GM19395 (cell line): ENCODE results near the gene ZNF439.
A peak's percentile ranks its signal among the peaks of the same experiment; 100 is the strongest.
"Not testable (repeated sequence)": the region's sequence is repeated elsewhere in the genome, so short reads cannot be mapped to it uniquely, and the experiment has no call there.

Experiments used
- ATAC-seq: cut with Tn5 transposase; IDR thresholded peaks from one replicate; pipeline ENCODE4 v1.9.1; 2021; ENCODE audit warnings: mild to moderate bottlenecking, moderate library complexity; ENCODE audit not compliant: unreplicated experiment

Gene ZNF439

DNA sequence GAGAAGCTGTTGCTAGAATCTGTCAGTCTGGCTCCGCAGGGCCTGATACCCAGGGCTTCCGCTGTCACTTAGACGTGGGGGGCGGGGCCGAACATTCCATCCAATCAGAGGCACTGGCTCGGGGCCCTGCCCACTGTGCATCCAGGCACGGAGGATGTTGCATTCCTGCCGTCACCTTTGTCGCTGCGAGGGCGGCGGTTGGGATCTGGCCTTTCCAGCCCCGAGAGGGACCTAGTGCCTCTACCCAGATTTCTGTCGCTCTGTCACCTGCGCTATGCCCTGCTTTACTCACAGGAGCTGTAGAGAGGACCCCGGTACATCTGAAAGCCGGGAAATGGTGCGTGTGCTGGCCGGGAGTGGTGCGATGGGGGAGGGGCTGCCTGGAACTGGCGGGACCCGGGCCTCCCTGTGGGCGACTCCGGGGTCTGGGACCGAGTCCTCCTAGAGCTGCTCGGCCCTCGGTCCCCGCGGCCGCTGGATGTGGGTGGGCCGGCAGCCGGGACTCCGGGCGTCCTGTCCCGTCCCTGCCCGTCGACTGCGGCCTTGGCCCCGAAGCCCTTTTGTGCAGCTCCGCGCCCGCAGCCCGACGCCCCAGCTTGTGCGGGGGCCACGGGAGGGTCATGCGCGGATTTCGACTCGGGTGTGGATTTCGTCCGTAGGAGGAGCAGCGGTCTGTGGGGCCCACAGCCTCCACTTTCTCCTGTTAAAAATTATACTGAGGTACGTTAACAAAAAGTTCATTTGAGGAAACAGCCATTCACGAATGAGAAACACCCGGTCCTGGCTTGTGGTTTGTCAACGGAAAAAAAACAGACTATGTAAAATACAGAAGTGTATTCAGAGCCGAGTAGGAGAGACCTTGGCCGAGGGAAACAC lies at the start of gene ZNF439:
TSS of gene ZNF439 (plus strand) at position 133 of the 876 bp plus-strand sequence. CDS start at position 275, 142 bp downstream.
- ATAC-seq: no peak

DNA sequence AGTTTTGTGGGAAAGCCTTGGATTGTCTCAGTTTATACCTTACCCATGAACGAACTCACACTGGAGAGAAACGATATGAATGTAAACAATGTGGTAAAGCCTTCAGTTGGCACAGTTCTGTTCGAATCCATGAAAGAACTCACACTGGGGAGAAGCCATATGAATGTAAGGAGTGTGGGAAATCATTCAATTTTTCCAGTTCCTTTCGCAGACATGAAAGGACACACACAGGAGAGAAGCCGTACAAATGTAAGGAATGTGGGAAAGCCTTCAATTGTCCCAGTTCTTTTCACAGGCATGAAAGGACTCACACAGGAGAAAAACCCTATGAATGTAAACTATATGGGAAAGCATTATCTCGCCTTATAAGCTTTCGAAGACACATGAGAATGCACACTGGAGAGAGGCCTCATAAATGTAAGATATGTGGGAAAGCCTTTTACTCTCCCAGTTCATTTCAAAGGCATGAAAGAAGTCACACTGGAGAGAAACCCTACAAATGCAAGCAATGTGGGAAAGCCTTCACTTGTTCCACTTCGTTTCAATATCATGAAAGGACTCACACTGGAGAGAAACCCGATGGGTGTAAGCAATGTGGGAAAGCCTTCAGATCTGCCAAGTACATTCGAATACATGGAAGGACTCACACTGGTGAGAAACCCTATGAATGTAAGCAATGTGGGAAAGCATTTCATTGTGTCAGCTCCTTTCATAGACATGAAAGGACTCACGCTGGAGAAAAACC lies 42.0 kb upstream of the ZNF439 start:
- ATAC-seq: no peak

DNA sequence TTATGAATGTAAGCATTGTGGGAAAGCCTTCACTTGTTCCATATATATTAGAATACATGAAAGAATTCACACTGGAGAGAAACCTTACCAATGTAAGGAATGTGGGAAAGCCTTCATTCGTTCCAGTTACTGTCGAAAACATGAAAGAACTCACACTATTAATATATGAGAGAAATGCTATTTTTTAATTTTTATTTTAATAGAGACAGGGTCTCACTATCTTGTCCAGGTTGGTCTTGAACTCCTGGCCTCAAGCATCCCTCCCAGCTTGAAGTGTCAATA lies 41.5 kb upstream of the ZNF439 start:
- no peak for ATAC-seq

DNA sequence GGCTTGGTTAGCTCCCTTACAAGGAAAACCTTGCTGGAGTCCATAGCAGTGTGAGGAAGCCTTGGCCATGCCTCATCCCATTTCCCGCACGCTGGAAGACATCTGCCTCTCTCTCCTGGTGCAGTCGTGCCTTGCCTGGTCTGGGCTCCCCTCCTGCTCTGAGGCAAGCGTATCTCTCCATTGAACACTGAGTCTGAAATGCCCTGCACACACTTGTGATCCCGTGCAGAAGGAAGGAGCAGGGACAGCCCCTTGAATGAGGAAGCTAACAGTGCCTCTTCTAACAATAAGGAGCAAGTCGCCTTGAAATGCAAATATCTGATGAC lies 34.9 kb upstream of the ZNF439 start:
- peak; percentile 48 for ATAC-seq

DNA sequence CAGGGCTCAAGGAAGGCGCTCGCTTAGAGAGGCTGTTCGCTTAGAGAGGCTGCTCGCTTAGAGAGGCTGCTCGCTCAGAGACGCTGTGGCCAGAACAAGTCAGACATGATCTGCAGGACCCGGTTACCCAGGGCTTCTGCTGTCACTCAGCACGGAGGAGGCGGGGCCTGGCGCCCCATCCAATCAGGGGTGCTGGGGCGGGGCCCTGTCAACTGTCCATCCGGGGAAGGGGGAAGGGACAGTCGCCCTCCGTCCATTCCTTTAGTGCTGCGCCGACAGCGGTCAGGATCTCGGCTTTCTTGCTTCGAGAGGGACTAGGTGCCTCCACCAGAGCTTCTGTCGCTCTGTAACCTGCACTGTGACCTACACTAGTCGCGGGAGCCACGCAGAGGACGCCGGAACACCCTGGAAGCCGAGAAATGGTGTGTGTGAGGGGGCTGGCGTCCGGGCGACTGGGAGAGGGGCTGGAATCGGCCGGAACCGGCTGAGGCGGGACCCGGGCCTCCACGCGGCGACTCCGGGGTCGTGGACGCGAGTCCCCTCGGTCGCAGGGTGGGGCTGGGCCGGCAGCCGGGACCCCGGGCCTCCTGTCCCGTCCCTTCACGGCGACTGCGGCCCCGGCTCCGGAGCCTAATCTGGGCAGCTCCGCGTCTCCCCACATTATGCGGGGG lies 34.4 kb upstream of the ZNF439 start, which contains the start of gene ZNF440:
TSS of gene ZNF440 (plus strand) at position 245 of the 671 bp plus-strand sequence. CDS start at position 420, 175 bp downstream.
- peak; percentile 97 for ATAC-seq

DNA sequence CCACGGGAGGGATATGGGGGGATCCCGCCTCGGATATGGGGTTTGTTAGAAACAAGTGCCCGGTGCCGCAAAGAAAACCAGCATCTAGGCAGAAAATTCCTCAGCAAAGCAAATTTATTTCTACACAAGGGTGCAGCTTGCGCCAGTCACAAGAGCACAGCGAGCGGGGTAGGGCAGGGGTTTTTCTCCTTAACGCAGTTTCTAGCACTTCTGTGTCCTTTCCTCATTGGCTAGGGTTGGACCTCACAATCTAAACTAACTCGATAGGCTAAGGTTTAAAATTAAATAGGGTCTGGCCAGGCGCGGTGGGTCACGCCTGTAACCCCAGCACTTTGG lies 33.9 kb upstream of the ZNF439 start:
- no peak for ATAC-seq

DNA sequence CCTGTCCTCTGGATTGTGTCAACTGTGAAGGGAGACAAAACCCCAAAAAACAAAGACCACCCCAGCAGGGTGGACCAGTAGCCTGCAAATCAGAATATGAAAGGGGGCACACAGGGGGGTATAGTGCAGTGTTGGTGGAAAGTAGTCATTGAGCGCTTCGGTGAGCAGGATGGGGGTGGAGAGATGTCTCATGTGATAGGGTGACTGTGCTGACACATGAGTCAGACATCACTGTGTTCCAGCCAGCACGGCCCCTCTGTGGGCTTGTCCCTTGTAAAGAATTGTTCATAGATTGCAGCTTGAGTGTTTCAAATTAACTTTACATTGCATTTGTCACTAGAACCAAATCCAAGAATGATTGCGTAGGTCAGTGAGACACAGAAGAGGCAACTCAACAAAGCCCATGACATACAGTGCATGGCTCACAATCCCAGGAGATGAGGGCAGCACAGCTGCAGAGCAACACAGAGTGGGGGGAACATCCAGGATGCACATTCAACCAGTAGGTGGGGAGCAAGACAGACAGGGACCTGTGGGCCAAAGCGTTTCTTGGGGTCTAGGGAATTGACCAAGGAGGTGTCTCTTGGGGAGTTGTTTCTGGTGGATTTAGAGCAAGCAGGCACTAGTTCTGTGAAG lies 26.9 kb upstream of the ZNF439 start:
- no peak for ATAC-seq

DNA sequence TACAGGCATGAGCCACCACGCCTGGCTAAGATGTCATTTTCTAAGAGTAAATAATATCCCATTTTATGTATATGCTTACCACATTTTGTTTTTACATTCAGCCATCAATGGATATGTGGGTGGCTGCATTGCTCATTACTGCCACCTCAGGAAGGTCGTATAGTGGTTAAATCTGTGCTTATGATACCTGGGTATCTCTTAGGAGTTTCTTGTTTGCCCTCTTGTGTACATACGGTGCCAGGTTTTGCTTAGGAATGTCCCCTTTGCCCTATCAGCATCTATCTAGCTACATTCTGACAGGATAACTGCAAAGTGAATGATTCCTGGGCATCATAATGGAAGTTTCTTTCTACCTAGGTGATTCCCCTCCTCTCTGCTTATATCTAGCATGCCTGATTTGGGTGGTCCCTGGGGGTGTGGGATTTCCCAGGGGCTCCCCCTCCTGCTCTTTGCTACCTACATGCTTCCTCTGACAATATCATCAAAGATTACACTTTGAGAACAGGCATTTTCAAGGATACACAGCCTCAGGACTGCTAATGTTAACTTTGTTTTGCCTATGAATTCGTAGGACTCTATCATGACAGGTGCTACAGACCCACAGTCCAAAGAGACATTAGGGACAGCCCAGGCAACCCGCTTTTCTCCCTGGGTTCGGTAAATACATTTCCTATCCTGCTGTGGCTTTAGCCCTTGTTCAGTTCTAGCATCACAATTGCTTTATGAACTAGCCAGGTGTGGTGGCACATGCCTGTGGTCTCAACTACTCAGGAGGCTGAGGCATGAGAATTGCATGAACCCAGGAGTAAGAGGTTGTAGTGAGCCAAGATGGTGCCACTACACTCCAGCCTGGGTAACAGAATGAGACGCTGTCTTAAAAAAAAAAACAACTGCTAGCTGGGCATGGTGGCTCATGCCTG lies 19.3 kb upstream of the ZNF439 start:
- not testable (repeated sequence) for ATAC-seq

DNA sequence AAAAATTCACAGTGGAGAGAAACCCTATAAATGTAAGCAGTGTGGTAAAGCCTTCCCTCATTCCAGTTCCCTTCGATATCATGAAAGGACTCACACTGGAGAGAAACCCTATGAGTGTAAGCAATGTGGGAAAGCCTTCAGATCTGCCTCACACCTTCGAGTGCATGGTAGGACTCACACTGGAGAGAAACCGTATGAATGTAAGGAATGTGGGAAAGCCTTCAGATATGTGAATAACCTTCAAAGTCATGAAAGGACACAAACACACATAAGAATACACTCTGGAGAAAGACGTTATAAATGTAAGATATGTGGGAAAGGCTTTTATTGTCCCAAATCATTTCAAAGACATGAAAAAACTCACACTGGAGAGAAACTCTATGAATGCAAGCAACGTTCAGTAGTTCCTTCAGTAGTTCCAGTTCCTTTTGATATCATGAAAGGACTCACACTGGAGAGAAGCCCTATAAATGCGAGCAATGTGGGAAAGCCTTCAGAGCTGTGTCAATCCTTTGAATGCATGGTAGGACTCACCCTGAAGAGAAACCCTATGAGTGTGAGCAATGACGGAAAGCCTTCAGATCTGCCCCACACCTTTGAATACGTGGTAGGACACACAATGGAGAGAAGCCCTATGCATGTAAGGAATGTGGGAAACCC lies 16.1 kb upstream of the ZNF439 start:
- ATAC-seq: no peak

DNA sequence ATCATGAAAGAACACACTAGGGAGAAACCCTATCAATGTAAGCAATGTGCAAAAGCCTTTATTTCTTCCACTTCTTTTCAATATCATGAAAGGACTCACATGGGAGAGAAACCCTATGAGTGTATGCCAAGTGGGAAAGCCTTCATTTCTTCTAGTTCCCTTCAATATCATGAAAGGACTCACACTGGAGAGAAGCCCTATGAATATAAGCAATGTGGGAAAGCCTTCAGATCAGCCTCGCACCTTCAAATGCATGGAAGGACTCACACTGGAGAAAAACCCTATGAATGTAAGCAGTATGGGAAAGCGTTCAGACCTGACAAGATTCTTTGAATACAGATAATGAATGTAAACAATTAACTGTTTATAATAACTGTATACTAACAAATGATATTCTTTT lies 15.0 kb upstream of the ZNF439 start:
- no peak for ATAC-seq

DNA sequence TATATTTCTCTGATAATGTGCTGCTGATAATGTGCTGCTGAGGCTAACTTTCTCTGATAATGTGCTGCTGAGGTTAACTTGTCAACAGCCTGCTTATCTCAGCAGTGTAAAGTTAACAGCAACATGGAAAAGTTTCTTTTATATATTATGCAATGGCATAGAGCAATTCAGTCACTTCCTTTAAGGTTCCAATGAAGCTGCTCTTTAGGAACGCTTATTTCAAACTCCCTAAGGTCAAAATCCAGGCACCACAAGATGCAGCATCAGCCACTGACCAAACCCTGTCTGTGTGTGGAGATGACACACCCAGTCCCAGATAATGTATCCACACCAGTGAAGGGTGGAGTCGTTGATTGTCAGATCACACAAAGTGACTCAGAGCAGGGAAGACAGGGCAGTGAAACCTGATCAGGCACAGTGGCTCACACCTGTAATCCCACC lies 12.9 kb upstream of the ZNF439 start:
- ATAC-seq: not testable (repeated sequence)

DNA sequence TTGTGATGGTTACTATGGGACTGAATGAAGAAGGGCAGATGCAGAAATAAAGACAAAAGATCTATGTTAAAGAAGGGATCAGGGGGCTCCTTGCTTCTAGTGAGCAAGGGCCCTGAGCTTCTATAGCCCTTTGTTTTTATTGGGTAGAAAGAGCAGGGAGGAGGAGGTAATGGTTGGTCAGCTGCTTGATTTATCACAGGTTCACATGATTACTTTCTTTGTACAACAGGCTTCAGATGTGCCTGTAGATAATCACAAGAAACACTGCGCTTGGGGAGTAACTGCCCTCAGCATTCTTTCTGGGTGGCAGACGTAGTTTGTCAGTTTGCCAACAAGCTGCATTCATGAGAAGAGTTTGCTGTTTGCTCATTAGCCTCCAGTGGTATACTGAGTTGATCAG lies 4.8 kb upstream of the ZNF439 start:
- no peak for ATAC-seq

DNA sequence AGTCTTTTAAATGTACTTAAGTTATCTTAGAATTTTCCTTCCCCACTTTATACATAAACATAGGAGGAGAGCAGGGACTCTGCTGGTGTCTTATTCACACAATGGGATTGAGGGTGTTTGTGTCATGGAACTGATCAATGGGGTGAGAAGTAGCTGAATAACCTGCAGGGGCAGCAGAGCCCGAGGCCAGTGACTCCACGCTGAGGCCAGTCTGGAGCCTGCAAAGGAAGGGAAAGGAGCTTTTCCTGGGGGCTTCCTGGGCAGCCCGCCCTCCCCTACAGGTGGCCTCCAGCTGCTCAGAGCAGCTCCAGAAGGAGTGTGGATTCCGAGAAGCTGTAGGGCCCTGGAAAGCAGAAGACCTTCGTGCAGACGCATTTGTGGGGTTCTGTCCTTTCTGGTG lies 911 bp upstream of the ZNF439 start:
- ATAC-seq: not testable (repeated sequence)

DNA sequence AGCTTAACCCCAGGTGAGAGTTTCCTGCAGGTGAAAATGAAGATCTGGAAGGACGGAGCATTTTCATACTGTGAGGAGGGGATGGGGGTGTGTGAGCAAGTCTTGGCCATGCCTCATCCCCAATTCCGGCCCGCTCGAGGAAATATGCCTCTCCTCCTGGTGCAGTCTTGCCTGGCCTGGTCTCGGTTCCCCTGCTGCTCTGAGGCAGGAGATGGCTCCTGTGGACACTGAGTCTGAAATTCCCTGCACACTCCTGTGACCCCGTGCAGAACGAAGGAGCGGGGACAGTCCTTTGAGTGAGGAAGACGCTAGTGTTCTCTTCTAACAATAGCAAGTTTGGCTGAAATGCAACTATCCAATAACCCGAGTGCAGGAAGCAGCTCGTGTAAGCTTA lies 329 bp upstream of the ZNF439 start:
- ATAC-seq: no peak

DNA sequence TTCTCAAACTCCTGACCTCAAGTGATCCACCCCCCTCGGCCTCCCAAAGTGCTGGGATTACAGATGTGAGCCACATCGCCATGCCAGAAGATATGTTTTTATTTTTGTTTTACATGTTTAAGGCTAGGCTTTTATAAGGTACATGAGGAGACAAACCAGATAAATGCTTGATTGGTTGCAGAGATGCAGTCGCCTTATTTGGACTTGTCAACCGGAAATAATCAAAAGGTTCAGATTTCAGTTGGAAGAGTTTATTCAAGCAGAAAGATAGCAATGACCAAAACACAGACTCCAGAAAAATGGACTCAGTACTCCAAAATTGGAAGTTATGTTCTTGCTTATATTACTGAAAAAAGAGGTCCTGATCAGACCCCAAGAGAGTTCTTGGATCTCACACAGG lies 1.8 kb downstream of the ZNF439 start:
- ATAC-seq: not testable (repeated sequence)

DNA sequence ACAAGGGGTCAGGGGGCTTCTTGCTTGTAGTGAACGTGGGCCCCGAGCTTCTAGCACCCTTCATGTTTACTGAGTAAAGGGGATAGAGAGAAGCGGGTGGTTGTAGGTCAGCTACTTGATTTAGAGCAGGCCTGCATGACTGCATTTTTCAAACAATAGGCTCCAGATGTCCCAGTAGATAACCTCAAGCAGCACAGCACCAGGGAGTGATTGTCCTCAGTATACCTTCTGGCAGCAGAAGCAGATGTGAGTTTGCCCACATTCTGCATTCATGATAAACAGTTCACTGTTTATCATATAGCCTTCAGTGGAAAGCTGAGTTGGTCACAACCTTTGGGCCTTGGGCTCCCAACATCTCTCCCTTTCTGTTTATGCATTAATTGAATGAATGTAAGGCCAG lies 4.8 kb downstream of the ZNF439 start:
- no peak for ATAC-seq

DNA sequence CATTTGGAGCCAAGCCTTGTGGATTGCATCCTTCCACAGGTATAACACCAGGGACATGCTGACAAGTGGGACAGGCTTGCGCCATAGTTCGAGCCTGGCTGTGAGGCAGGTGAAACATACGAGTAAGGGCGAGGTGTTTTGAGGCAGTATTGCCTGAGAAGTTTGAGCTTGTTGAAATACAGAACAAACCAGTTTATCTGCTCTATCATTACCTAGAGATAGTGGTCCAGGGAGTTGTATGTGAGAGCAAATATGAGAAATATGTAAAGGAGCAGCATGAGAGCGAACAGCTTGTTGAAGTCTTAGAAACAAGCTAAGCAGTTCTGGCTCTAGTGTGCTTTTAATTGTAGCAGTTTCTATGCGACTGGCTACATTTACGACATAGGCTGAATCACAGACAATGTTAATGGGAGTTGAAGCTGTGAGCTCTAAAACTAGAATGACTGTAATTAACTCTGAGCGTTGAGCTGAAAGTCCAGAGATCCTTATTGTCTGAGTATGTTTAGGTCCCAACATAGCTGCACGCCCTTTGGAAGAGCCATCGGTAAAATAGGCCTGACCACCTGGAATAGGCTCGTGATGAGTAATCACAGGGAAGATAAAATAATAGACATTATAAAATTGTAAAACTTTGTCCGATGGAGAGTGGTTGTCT lies 8.2 kb downstream of the ZNF439 start:
- no peak for ATAC-seq

DNA sequence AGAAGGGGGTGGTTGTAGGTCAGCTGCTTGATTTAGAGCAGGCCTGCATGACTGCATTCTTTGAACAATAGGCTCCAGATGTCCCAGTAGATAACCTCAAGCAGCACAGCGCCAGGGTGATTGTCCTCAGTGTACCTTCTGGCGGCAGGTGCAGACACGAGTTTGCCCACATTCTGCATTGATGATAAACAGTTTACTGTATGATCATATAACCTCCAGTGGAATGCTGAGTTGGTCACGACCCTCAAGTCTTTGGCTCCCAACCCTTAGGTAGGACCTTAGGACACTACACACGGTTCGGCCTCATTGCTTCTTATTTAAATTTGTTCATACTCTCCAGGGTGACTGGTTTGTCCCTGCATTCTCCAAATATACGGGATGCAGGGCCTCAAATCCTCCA lies 12.2 kb downstream of the ZNF439 start:
- ATAC-seq: no peak

DNA sequence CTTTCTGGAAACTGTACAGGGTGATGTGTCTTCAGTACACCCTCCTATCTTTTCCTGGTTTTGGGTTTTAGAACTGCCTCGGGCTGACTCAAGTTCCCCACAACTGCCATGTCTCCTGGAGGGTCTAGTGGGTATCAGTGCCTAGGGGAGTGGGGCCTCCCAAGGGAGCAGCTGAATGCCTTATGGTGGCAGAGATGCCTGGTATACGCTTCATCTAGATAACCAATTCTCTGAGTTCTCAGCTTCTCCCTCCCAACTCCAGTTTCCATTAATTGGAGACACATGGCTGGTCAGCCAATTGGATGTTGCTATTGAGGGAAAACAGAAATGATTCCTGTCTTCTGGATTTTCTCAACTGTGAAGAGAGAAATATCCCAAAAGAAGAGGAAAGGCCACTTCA lies 12.8 kb downstream of the ZNF439 start:
- ATAC-seq: no peak
